Prostate gland (tissue), 2 donors: Measurements from ENCODE around the gene DOCK7. TPM values are rescaled to one million over a fixed set of nuclear protein-coding genes. Genes with fewer than 3 reads are reported as not detected.
"Not testable (repeated sequence)": the region's sequence is repeated elsewhere in the genome, so short reads cannot be mapped to it uniquely, and the experiment has no call there.

Source experiments
- DNase-seq: peaks from one replicate; pipeline ENCODE4 v3.0.0-alpha.2; 2019; ENCODE audit warnings: low spot score
- H3K27ac ChIP-seq, 2 donors: fragments of 200-600 bp; sonication (generic); 2 replicates each; pipeline ENCODE4 v1.5.1; 2017 to 2019
- H3K27me3 ChIP-seq: fragments of 200-600 bp; sonication (generic); replicated peaks from 2 replicates; pipeline ENCODE4 v1.5.1; 2019; ENCODE audit not compliant: insufficient read depth
- H3K36me3 ChIP-seq, 2 donors: fragments of 200-600 bp; sonication (generic); 1 replicate in 1 of 2; 2 replicates in 1 of 2; pipeline versions ENCODE4 v1.5.1 to v1.8.1; 2017 to 2019
- H3K4me1 ChIP-seq: fragments of 200-600 bp; sonication (generic); replicated peaks from 2 replicates; pipeline ENCODE4 v1.5.1; 2019
- H3K4me3 ChIP-seq, 2 donors: fragments of 200-600 bp; sonication (generic); 2 replicates each; pipeline ENCODE4 v1.5.1; 2017 to 2019
- H3K9me3 ChIP-seq: fragments of 200-600 bp; sonication (generic); 2 replicates; pipeline ENCODE4 v1.5.1; 2017
- POLR2A ChIP-seq: fragments of 450-650 bp; IDR thresholded peaks from one replicate; pipeline ENCODE4 v1.6.1; 2016; ENCODE audit warnings: antibody characterized with exemption, mild to moderate bottlenecking
- POLR2AphosphoS5 ChIP-seq: sonication (generic); formaldehyde crosslinking; IDR thresholded peaks from one replicate; pipeline ENCODE4 v1.6.1; 2017; ENCODE audit warnings: antibody characterized with exemption
- WGBS: methylation state at CpG from one replicate; pipeline ENCODE4 v1.1.5; 2018; 5-methylcytosine and 5-hydroxymethylcytosine counted together
- intact Hi-C: fragments of 100-400 bp; cut with DNase I; formaldehyde crosslinking; loops from one replicate; pipeline ENCODE4 v1.14.2; 2022
- total RNA-seq, 2 donors: library from RNA; depleted of rRNA; stranded (reverse); fragments of >200 nt; gene quantifications; one replicate each; pipeline ENCODE4 v1.1.0, GENCODE V29; 2016
- TF ChIP-seq, protein P1 (sequence below), 4 experiments: fragments of 200-600 bp in 2 of 4; fragments of 450-650 bp in 2 of 4; sonication (generic) in 2 of 4; IDR thresholded peaks; 1 replicate in 3 of 4; 2 replicates in 1 of 4; pipeline ENCODE4 v1.5.1; 2016 to 2019; ENCODE audit warnings: antibody characterized with exemption in 4 of 4, mild to moderate bottlenecking in 2 of 4, moderate library complexity in 2 of 4

DOCK7 gene
- total RNA-seq, 2 donors from 2014 or later: 43.4 to 56.4 TPM

DNA sequence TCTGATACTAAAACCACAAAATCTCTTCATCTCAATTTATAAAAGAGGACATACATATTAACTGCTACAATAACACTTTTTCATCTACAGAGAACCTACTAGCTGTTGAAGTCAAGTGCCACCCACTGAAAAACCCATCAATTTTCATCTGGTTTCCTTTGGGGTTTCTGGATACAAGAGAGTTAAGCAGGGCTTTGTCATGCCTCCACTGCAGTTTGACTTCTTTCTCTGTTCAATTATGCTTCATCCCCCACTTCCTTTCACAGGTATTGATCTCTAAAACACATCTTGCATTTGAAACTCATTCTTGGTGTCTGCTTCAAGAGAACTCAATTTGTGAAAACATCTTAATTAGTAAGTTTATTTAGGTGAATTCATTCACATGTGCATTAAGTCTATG is 151.3 kb downstream of the DOCK7 start:
- no peaks in the 10 kb centered on the region for H3K36me3 ChIP-seq
- no peak for DNase-seq
- no peaks in the 10 kb centered on the region for H3K9me3 ChIP-seq
- no peaks in the 10 kb centered on the region for H3K27me3 ChIP-seq
- H3K4me3 ChIP-seq: no peak overlapping the region
- no peaks in the 10 kb centered on the region for H3K4me1 ChIP-seq
- TF ChIP-seq POLR2AphosphoS5: no peak
- TF ChIP-seq, protein P1, sequence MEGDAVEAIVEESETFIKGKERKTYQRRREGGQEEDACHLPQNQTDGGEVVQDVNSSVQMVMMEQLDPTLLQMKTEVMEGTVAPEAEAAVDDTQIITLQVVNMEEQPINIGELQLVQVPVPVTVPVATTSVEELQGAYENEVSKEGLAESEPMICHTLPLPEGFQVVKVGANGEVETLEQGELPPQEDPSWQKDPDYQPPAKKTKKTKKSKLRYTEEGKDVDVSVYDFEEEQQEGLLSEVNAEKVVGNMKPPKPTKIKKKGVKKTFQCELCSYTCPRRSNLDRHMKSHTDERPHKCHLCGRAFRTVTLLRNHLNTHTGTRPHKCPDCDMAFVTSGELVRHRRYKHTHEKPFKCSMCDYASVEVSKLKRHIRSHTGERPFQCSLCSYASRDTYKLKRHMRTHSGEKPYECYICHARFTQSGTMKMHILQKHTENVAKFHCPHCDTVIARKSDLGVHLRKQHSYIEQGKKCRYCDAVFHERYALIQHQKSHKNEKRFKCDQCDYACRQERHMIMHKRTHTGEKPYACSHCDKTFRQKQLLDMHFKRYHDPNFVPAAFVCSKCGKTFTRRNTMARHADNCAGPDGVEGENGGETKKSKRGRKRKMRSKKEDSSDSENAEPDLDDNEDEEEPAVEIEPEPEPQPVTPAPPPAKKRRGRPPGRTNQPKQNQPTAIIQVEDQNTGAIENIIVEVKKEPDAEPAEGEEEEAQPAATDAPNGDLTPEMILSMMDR (IDR thresholded peaks at IDR 0.05): no peak
- no peak for TF ChIP-seq POLR2A
- H3K27ac ChIP-seq: no peak overlapping the region
- intact Hi-C loops: no loop called here

DNA sequence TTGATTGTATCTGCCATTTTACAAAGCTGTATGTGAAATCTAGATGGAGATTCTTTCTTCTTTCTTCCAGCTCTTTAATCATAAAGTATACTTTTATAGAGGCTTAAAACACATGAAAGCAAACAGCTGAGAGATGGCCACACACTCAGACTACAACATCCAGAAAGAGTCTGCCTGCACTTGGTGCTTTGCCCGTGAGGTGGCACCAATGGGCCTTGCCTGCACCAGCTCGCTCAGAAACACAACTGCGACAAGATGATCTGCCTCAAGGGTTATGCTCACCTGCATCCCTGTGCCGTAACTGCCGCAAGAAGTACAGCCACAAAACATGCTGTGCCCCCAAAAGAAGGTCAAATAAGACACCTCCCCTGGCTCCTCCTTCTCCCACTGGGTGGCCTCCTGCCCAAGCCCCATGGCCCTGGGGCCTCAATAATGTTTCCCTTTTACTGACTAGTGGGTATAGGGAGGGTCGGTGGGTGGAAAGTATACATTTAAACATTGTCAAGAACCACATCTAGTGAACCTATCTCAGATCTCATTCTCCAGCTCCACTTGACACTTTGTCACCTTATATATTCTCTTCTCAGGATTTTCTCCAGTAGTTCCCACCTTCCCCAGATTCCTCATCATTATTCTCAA is 157.6 kb downstream of the DOCK7 start:
- 31% methylated on average over 6 of the region's 6 CpGs for WGBS
- TF ChIP-seq POLR2A: no peak
- TF ChIP-seq, protein P1 (IDR thresholded peaks at IDR 0.05): peak in 3 of 4 experiments; percentile 56 to 66 (median 64)
- Histone ChIP-seq H3K27me3 (no peaks in the 10 kb centered on the region), H3K27ac (no peak overlapping the region), H3K9me3 (no peaks in the 10 kb centered on the region), H3K36me3 (no peaks in the 10 kb centered on the region), H3K4me1 (no peaks in the 10 kb centered on the region), H3K4me3 (no peak overlapping the region)
- intact Hi-C loops: no loop called here
- peak; percentile 59 for DNase-seq

DNA sequence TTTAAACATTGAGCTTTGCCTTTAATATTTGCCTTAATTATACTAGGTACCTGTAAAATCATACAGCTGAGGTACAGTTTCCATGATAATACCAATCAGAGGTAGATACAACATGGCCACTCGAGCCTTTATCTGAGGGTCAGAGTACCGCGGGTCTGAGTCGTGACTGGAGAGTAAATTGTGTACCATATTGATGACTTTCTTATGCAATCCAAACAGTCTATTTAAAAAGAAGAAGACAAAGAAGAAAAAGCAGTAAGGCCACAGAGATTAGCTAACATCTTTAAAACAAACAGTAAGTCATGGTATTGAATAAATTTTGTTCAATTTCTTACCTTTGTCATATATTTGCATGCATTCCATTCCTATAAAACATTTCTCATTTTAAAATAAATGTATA is 159.0 kb downstream of the DOCK7 start:
- Histone ChIP-seq H3K27ac (no peak overlapping the region), H3K36me3 (no peaks in the 10 kb centered on the region), H3K4me1 (no peaks in the 10 kb centered on the region), H3K9me3 (no peaks in the 10 kb centered on the region), H3K4me3 (no peak overlapping the region), H3K27me3 (no peaks in the 10 kb centered on the region)
- WGBS: 88% methylated on average over 4 of the region's 4 CpGs
- intact Hi-C loops: loop anchor here (2.0 kb wide), 1 partner anchor 218 kb away; no protein-coding TSS in a partner anchor
- DNase-seq: no peak
- no peak for TF ChIP-seq POLR2A

DNA sequence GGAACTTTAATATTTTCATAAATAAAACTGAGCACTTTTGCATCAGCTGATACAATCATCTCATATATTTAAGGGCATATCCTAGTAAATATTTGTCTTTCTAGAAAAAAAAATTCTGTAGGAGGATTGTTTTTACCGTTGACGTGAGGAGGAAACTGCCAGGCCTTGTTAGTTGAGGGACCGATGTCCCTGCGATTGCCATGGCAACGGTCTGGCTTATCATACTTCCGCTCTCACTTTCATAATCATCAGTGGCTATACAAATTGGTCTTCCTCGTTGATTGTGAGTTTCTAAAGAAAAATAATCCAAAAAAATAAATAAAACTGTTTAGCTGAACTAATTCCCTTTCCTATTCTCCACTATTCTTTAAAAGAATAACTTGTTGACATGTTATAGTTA is 160.2 kb downstream of the DOCK7 start:
- Histone ChIP-seq H3K27ac (no peak overlapping the region), H3K9me3 (no peaks in the 10 kb centered on the region), H3K4me1 (no peaks in the 10 kb centered on the region), H3K4me3 (no peak overlapping the region), H3K36me3 (no peaks in the 10 kb centered on the region), H3K27me3 (no peaks in the 10 kb centered on the region)
- intact Hi-C loops: loop anchor here (2.0 kb wide), 1 partner anchor 219 kb away; no protein-coding TSS in a partner anchor
- no peak for DNase-seq
- WGBS: 68% methylated on average over 7 of the region's 7 CpGs
- TF ChIP-seq, protein P1 (IDR thresholded peaks at IDR 0.05): no peak
- TF ChIP-seq POLR2A (no peak), POLR2AphosphoS5 (no peak)

DNA sequence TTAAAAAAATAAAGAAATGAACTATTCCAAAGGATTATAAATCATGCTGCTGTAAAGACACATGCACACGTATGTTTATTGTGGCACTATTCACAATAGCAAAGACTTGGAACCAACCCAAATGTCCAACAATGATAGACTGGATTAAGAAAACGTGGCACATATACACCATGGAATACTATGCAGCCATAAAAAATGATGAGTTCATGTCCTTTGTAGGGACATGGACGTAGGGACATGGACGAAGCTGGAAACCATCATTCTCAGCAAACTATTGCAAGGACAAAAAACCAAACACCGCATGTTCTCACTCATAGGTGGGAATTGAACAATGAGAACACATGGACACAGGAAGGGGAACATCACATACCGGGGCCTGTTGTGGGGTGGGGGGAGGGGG is 160.8 kb downstream of the DOCK7 start:
- H3K4me3 ChIP-seq, H3K4me1 ChIP-seq, H3K27me3 ChIP-seq, intact Hi-C loops, DNase-seq, H3K36me3 ChIP-seq, H3K9me3 ChIP-seq, H3K27ac ChIP-seq: not testable (repeated sequence)
- 91% methylated on average over 6 of the region's 6 CpGs for WGBS

DNA sequence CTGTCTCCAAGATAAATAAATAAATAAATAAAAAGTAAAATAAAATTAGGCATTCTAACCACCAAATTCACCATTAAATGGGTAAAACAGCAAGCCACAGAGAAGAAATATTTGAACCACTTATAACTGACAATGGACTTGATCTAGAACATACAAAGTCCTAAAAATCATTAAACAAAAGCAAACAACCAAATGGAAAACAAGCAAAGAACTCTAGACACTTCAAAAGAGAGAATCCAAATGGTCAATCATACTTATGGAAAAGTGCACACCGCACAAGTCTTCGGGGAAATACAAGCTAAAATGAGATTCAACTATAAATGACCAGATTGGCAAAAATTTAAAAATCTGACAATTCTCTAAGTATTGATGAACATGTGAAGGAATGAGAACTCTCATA is 164.3 kb downstream of the DOCK7 start:
- TF ChIP-seq, protein P1 (IDR thresholded peaks at IDR 0.05): no peak
- no peak for TF ChIP-seq POLR2A
- no peak for TF ChIP-seq POLR2AphosphoS5
- no peak overlapping the region for H3K4me3 ChIP-seq
- H3K27ac ChIP-seq: no peak overlapping the region
- intact Hi-C loops: no loop called here
- no peaks in the 10 kb centered on the region for H3K9me3 ChIP-seq
- no peak for DNase-seq
- no peaks in the 10 kb centered on the region for H3K36me3 ChIP-seq
- H3K4me1 ChIP-seq: no peaks in the 10 kb centered on the region
- H3K27me3 ChIP-seq: no peaks in the 10 kb centered on the region
- WGBS: 96% methylated on average over 2 of the region's 2 CpGs
